ENCODE data around the gene TSNAX.

TSNAX gene

GRCh38 chr1:231575472-231575871 is 47.0 kb downstream of the TSNAX start:
- no peaks in the 10 kb centered on the region for H3K36me3 Mint-ChIP-seq (ENCODE audit: low read depth)
- no peaks in the 10 kb centered on the region for H3K4me1 Mint-ChIP-seq
- no peak for TF ChIP-seq CTCF (IDR thresholded peaks at IDR 0.05)
- no peak for DNase-seq
- no peak overlapping the region for H3K27ac Mint-ChIP-seq
- no peaks in the 10 kb centered on the region for H3K27me3 Mint-ChIP-seq (ENCODE audit: low read depth, poor library complexity)
- no peak overlapping the region for H3K4me3 Mint-ChIP-seq
- H3K9me3 Mint-ChIP-seq, result no peaks in the 10 kb centered on the region

GRCh38 chr1:231576804-231577718 is 48.6 kb downstream of the TSNAX start:
- H3K4me1 Mint-ChIP-seq, result no peaks in the 10 kb centered on the region
- no peaks in the 10 kb centered on the region for H3K27me3 Mint-ChIP-seq (ENCODE audit: low read depth, poor library complexity)
- no peak overlapping the region for H3K27ac Mint-ChIP-seq
- DNase-seq, result no peak
- H3K36me3 Mint-ChIP-seq (ENCODE audit: low read depth), result no peaks in the 10 kb centered on the region
- H3K9me3 Mint-ChIP-seq, result no peaks in the 10 kb centered on the region
- H3K4me3 Mint-ChIP-seq, result no peak overlapping the region
- no peak for TF ChIP-seq CTCF (IDR thresholded peaks at IDR 0.05)

GRCh38 chr1:231580874-231581273 is 52.4 kb downstream of the TSNAX start:
- TF ChIP-seq CTCF (IDR thresholded peaks at IDR 0.05), result no peak
- Mint-ChIP-seq H3K27ac (no peak overlapping the region), H3K9me3 (no peaks in the 10 kb centered on the region), H3K36me3 (ENCODE audit: low read depth) (no peaks in the 10 kb centered on the region), H3K27me3 (ENCODE audit: low read depth, poor library complexity) (peaks cover 3% of the 10 kb centered on the region), H3K4me1 (no peaks in the 10 kb centered on the region), H3K4me3 (no peak overlapping the region)
- DNase-seq, result no peak

GRCh38 chr1:231581859-231582258 is 53.4 kb downstream of the TSNAX start:
- no peaks in the 10 kb centered on the region for H3K4me1 Mint-ChIP-seq
- peaks cover 3% of the 10 kb centered on the region for H3K27me3 Mint-ChIP-seq (ENCODE audit: low read depth, poor library complexity)

GRCh38 chr1:231583376-231583775 is 54.9 kb downstream of the TSNAX start:
- TF ChIP-seq CTCF (IDR thresholded peaks at IDR 0.05), result no peak
- peaks cover 6% of the 10 kb centered on the region for H3K27me3 Mint-ChIP-seq (ENCODE audit: low read depth, poor library complexity)
- no peak for DNase-seq
- H3K27ac Mint-ChIP-seq, result no peak overlapping the region
- H3K36me3 Mint-ChIP-seq (ENCODE audit: low read depth), result no peaks in the 10 kb centered on the region
- no peaks in the 10 kb centered on the region for H3K4me1 Mint-ChIP-seq
- no peaks in the 10 kb centered on the region for H3K9me3 Mint-ChIP-seq
- no peak overlapping the region for H3K4me3 Mint-ChIP-seq

More at GRCh38 chr1:231581859-231582258, 53.4 kb downstream of the TSNAX start:
- Mint-ChIP-seq H3K4me3 (no peak overlapping the region), H3K9me3 (no peaks in the 10 kb centered on the region), H3K36me3 (ENCODE audit: low read depth) (no peaks in the 10 kb centered on the region), H3K27ac (no peak overlapping the region)
- no peak for TF ChIP-seq CTCF (IDR thresholded peaks at IDR 0.05)
- no peak for DNase-seq

- H3K9me3 Mint-ChIP-seq, result no peaks in the 10 kb centered on the region
- no peak overlapping the region for H3K4me3 Mint-ChIP-seq
- H3K27ac Mint-ChIP-seq, result no peak overlapping the region
- H3K36me3 Mint-ChIP-seq (ENCODE audit: low read depth), result no peaks in the 10 kb centered on the region
- DNase-seq, result no peak
- H3K27me3 Mint-ChIP-seq (ENCODE audit: low read depth, poor library complexity), result peaks cover 6% of the 10 kb centered on the region
- TF ChIP-seq CTCF (IDR thresholded peaks at IDR 0.05), result no peak
- H3K4me1 Mint-ChIP-seq, result no peaks in the 10 kb centered on the region
These were observed 55.6 kb downstream of the TSNAX start for GRCh38 chr1:231584117-231584516.

Measured in nephron progenitor cell (in vitro differentiated cells).